Measurements from ENCODE around the gene RAC3.

RAC3 gene

DNA sequence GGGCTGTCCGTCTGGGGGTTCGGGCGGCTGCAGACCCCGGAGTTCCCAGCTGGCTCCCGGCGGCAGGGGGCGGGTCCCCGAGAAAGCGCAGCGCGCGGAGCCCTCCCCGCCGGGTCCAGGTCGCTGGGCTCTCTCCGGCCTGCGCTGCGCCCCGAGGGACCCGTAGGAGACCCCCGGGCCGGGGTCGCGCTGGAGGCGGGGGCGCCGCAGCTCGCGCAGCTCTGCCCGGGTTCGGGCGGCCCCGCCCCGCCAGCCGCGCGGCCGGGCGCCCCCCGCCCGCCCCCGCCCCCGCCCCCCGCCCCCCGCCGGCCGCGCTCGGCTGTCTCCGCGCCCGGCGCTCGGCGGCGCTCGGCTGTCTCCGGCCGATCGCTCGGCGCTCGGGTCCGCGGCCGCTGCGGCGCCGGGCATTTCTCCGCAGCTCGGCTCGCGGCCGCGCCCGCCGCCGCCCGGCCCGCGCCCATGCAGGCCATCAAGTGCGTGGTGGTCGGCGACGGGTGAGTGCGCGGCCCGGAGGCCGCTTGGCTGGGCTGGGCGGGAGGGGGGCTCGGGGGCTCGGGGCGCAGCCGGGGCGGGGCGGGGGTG lies at the start of gene RAC3:
Gene RAC3, plus strand, starts transcription at position 376 of the 582 bp plus-strand sequence. Its CDS starts 84 bp downstream, at position 460.
- WGBS (ENCODE audit: insufficient coverage, insufficient read length): no CpG with 5 or more reads among the region's 96 CpGs
- Histone ChIP-seq H3K27ac (ENCODE audit: low read length) (no peak within 1 kb of the TSS), H3K36me3 (ENCODE audit: control insufficient read depth, insufficient read depth, low read length) (peaks cover 2% of the 10 kb centered on the region; the same call in 1 of the 2 replicates), H3K4me3 (ENCODE audit: low read length) (peak within 1 kb of the TSS; percentile 65), H3K4me1 (ENCODE audit: control insufficient read depth, insufficient read depth, low read length) (peaks cover 5% of the 10 kb centered on the region; the same call in 1 of the 2 replicates), H3K9me3 (ENCODE audit: control insufficient read depth, insufficient read depth, low read length) (no peaks in the 10 kb centered on the region), H3K27me3 (ENCODE audit: control insufficient read depth, insufficient read depth, low read length) (no peaks in the 10 kb centered on the region)
- DNase-seq (ENCODE audit: low read depth, low spot score): no peak

DNA sequence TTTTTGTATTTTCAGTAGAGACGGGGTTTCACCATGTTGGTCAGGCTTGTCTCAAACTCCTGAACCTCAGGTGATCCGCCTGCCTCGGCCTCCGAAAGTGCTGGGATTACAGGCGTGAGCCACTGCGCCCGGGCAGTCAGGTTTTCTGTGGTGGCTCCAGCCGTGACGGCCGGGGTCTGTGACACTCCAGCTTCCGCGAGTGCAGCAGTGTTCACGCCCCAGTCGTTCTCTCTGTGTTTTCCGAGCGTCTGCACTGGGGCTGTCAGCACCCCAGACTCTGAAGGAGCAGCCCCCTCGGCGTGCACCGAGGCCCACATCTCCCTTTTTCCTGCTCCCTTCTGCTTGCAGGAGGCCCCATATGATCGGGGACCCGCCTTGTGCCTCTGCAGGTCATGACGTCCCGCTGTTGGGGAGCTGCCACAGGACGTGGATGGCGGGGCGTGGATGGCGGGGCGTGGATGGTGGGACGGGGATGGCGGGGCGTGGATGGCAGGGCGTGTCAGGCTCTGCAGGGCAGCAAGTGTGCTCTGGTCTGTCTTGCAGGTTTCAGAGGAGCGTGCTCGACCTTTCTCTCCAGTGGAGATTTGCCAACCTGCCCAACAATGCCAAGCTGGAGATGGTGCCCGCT lies 48.4 kb upstream of the RAC3 start:
- no peak overlapping the region; the same call in 1 of the 2 replicates for H3K4me3 ChIP-seq (ENCODE audit: low read length)
- H3K36me3 ChIP-seq (ENCODE audit: control insufficient read depth, insufficient read depth, low read length): peaks cover 24% of the 10 kb centered on the region
- H3K4me1 ChIP-seq (ENCODE audit: control insufficient read depth, insufficient read depth, low read length): no peaks in the 10 kb centered on the region
- no peak overlapping the region for H3K27ac ChIP-seq (ENCODE audit: low read length)
- no peaks in the 10 kb centered on the region for H3K9me3 ChIP-seq (ENCODE audit: control insufficient read depth, insufficient read depth, low read length)
- no peaks in the 10 kb centered on the region for H3K27me3 ChIP-seq (ENCODE audit: control insufficient read depth, insufficient read depth, low read length)
- DNase-seq (ENCODE audit: low read depth, low spot score): no peak
- no CpG with 5 or more reads among the region's 35 CpGs for WGBS (ENCODE audit: insufficient coverage, insufficient read length)

DNA sequence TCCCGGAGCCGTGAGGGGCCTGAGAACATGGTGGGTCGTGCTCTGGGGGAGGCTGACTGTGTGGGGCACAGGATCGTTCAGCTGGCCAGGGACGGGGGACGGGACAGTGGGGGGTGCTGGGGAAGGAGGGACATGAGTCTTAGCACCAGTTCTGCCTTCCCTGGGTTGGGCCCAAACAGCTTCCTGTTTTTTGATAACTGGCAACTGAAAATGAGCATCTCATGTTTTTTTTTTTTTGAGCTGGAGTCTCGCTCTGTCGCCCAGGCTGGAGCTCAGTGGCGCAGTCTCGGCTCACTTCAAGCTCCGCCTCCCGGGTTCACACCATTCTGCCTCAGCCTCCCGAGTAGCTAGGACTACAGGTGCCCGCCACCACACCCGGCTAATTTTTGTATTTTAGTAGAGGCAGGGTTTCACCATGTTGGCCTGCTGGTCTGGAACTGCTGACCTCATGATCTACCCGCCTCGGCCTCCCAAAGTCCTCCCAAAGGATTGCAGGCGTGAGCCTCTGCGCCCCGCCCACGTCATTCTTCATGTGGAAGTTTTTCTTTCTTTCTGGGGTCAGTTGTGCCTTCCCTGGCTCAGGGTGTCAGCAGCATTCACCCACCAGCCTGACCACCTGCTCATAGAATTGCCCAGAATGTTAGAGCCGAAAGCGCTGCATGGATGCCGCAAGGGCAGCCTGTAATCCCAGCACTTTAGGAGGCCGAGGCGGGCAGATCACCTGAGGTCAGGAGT lies 47.7 kb upstream of the RAC3 start:
- no CpG with 5 or more reads among the region's 26 CpGs for WGBS (ENCODE audit: insufficient coverage, insufficient read length)
- Histone ChIP-seq H3K4me3 (ENCODE audit: low read length) (no peak overlapping the region; the same call in 1 of the 2 replicates), H3K27me3 (ENCODE audit: control insufficient read depth, insufficient read depth, low read length) (no peaks in the 10 kb centered on the region), H3K36me3 (ENCODE audit: control insufficient read depth, insufficient read depth, low read length) (peaks cover 24% of the 10 kb centered on the region), H3K9me3 (ENCODE audit: control insufficient read depth, insufficient read depth, low read length) (no peaks in the 10 kb centered on the region), H3K27ac (ENCODE audit: low read length) (no peak overlapping the region), H3K4me1 (ENCODE audit: control insufficient read depth, insufficient read depth, low read length) (no peaks in the 10 kb centered on the region)
- no peak for DNase-seq (ENCODE audit: low read depth, low spot score)

DNA sequence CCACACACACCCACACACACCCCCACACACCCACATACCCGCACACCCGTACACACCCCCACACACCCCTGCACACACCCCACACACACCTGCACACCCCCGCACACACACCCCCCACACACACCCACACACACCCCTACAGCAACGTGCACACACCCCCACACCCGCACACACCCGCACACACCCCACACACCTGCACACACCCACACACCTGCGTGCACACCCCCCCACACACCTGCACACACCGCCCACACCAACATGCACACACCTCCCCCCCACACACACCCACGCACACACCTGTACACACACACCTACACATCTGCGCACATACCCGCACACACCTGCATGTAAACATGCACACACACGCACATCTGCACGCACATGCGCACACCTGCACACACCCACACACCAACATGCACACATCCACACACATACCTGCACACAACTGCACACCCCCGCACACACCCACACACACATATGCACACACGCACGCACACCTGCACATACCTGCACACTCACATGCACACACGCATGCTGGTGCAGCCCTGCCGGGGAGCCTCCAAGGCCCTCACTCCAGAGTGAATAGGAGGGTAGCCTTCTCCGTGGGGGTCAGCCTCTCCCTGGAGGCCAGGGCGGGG lies 46.6 kb upstream of the RAC3 start:
- no peaks in the 10 kb centered on the region for H3K9me3 ChIP-seq (ENCODE audit: control insufficient read depth, insufficient read depth, low read length)
- no peak for DNase-seq (ENCODE audit: low read depth, low spot score)
- no peaks in the 10 kb centered on the region for H3K4me1 ChIP-seq (ENCODE audit: control insufficient read depth, insufficient read depth, low read length)
- H3K4me3 ChIP-seq (ENCODE audit: low read length): no peak overlapping the region
- H3K27ac ChIP-seq (ENCODE audit: low read length): no peak overlapping the region
- H3K27me3 ChIP-seq (ENCODE audit: control insufficient read depth, insufficient read depth, low read length): no peaks in the 10 kb centered on the region
- peaks cover 26% of the 10 kb centered on the region for H3K36me3 ChIP-seq (ENCODE audit: control insufficient read depth, insufficient read depth, low read length)
- 100% methylated on average over 11 of the region's 21 CpGs for WGBS (ENCODE audit: insufficient coverage, insufficient read length)

DNA sequence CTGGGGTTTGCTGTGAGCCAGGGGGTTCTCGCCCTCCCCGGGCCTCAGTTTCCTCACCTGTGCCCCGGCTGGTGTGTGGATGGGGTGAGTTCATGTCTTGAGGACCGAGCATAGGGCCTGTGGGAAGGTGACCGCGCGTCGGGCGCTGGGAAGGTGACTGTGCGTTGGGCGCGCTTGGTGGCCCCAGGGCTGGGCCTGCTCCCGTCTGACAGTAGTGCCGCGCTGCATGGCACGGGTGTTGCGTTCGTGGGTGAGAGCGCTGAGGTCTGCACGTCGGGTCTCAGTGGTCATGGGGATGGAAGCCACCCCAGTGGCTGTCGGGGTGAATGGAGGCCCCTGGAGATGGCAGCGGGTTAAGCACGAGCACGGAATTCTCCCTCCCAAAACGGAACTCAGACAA lies 44.9 kb upstream of the RAC3 start:
- H3K9me3 ChIP-seq (ENCODE audit: control insufficient read depth, insufficient read depth, low read length): no peaks in the 10 kb centered on the region
- H3K36me3 ChIP-seq (ENCODE audit: control insufficient read depth, insufficient read depth, low read length): peaks cover 24% of the 10 kb centered on the region
- H3K4me3 ChIP-seq (ENCODE audit: low read length): no peak overlapping the region
- no peak for DNase-seq (ENCODE audit: low read depth, low spot score)
- no peak overlapping the region for H3K27ac ChIP-seq (ENCODE audit: low read length)
- H3K27me3 ChIP-seq (ENCODE audit: control insufficient read depth, insufficient read depth, low read length): no peaks in the 10 kb centered on the region
- peaks cover 4% of the 10 kb centered on the region for H3K4me1 ChIP-seq (ENCODE audit: control insufficient read depth, insufficient read depth, low read length)
- no CpG with 5 or more reads among the region's 26 CpGs for WGBS (ENCODE audit: insufficient coverage, insufficient read length)

DNA sequence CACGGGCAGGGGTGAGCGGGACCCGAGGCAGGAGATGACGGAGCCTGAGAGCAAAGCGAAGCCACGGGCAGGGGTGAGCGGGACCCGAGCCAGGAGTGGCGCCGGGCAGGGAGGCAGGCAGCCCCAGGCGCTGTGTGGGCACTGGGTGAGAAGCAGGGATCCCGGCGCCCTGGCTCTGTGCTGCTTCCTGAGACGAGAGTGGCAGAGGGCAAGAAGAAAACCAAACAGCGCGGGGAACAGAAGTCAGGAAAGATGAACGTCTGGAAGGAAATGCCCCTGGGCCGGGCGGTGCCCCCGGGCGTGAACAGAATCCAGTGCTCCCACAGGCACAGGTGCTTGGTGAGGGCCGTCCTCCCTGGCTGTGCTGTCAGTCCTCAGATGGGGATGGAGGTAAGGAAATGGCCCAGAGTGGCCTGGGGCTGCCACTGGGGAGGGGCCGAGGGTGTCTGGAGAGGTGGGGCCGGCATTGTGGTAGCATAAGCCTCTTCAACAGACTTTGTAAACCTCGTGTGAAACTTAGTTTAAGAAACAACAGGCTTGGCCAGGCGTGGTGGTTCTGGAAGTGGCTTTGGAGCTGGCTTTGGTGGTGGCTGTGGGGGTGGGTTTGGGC lies 44.2 kb upstream of the RAC3 start:
- Histone ChIP-seq H3K27me3 (ENCODE audit: control insufficient read depth, insufficient read depth, low read length) (no peaks in the 10 kb centered on the region), H3K4me1 (ENCODE audit: control insufficient read depth, insufficient read depth, low read length) (peaks cover 8% of the 10 kb centered on the region), H3K27ac (ENCODE audit: low read length) (no peak overlapping the region), H3K36me3 (ENCODE audit: control insufficient read depth, insufficient read depth, low read length) (peaks cover 24% of the 10 kb centered on the region), H3K4me3 (ENCODE audit: low read length) (no peak overlapping the region), H3K9me3 (ENCODE audit: control insufficient read depth, insufficient read depth, low read length) (no peaks in the 10 kb centered on the region)
- no CpG with 5 or more reads among the region's 26 CpGs for WGBS (ENCODE audit: insufficient coverage, insufficient read length)
- DNase-seq (ENCODE audit: low read depth, low spot score): no peak

DNA sequence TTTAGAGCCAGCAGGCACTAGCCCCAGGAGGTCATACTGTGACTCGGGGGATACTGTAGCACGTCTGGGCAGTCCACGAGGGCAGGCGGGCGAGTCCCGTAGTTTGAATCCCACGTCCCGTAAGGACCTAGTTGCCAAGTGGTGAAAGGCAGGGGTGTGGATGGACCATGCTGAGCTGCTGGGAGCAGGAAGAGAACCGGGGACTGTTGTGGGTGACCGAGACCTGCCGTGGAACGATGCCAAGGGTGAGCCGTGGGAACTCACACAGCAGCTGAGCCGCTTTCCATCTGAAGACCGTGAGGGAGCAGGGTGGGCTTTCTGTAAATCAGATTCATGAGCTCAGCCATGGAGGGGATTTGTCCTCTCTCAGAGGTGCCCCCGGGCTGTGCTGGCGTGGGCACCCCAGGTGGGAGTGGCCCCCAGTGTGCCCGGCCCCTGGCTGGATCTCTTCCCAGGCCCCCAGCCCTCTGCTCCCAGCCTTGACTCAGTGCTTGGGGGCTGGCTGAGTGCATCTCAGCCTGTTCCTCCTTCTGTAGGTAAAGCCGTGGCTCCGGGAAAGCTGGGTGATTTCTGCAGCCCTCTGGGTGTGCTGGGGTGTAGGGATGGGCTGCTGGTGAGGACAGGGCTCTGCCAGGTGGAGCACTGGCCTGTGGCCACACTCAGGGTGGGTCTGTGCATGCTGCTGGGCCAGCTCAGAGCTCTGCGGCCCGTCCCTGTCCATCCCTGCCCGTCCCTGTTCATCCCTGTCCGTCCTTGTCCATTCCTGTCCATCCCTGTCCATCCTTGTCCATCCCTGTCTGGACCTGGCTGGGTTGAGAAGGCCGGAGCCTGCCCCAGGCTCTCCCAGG lies 40.4 kb upstream of the RAC3 start:
- H3K4me3 ChIP-seq (ENCODE audit: low read length): no peak overlapping the region
- no peaks in the 10 kb centered on the region for H3K27me3 ChIP-seq (ENCODE audit: control insufficient read depth, insufficient read depth, low read length)
- WGBS (ENCODE audit: insufficient coverage, insufficient read length): no CpG with 5 or more reads among the region's 25 CpGs
- H3K4me1 ChIP-seq (ENCODE audit: control insufficient read depth, insufficient read depth, low read length): peaks cover 13% of the 10 kb centered on the region
- no peaks in the 10 kb centered on the region for H3K9me3 ChIP-seq (ENCODE audit: control insufficient read depth, insufficient read depth, low read length)
- no peak for DNase-seq (ENCODE audit: low read depth, low spot score)
- H3K27ac ChIP-seq (ENCODE audit: low read length): no peak overlapping the region
- peaks cover 7% of the 10 kb centered on the region; the same call in 1 of the 2 replicates for H3K36me3 ChIP-seq (ENCODE audit: control insufficient read depth, insufficient read depth, low read length)

DNA sequence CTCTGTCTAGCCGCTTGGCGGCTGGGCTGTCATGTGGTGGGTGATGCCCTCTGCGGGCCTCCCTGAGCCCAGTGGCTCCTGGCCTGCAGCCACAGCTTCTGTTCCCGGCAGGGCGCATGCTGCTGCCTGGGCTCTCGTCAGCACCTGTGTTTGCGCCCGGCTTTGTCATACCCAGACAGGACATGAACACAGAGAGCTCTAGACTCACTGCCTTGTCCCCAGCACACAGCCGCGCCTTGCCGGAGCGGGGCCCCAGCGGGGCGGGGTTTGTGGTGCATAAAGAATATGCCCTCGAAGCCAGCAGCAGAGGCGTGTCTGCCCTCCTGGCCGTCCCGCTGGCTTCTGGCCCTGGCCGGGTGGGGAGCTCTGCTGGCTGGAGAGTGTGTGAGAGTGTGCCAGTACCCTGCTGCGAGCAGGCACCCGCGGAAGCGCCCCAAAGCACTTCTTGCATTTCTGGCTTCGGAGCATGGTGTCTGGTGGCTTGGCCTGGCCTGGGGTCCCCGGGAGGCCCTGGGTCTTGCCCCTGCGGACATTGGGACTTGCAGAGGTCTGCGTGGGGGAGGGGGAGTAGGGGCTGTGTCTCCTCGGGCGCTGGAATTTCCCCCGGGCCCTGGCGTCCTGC lies 39.7 kb upstream of the RAC3 start:
- Histone ChIP-seq H3K4me3 (ENCODE audit: low read length) (no peak overlapping the region), H3K36me3 (ENCODE audit: control insufficient read depth, insufficient read depth, low read length) (peaks cover 7% of the 10 kb centered on the region; the same call in 1 of the 2 replicates), H3K4me1 (ENCODE audit: control insufficient read depth, insufficient read depth, low read length) (peaks cover 13% of the 10 kb centered on the region), H3K27ac (ENCODE audit: low read length) (no peak overlapping the region), H3K27me3 (ENCODE audit: control insufficient read depth, insufficient read depth, low read length) (no peaks in the 10 kb centered on the region), H3K9me3 (ENCODE audit: control insufficient read depth, insufficient read depth, low read length) (no peaks in the 10 kb centered on the region)
- DNase-seq (ENCODE audit: low read depth, low spot score): no peak
- no CpG with 5 or more reads among the region's 31 CpGs for WGBS (ENCODE audit: insufficient coverage, insufficient read length)

DNA sequence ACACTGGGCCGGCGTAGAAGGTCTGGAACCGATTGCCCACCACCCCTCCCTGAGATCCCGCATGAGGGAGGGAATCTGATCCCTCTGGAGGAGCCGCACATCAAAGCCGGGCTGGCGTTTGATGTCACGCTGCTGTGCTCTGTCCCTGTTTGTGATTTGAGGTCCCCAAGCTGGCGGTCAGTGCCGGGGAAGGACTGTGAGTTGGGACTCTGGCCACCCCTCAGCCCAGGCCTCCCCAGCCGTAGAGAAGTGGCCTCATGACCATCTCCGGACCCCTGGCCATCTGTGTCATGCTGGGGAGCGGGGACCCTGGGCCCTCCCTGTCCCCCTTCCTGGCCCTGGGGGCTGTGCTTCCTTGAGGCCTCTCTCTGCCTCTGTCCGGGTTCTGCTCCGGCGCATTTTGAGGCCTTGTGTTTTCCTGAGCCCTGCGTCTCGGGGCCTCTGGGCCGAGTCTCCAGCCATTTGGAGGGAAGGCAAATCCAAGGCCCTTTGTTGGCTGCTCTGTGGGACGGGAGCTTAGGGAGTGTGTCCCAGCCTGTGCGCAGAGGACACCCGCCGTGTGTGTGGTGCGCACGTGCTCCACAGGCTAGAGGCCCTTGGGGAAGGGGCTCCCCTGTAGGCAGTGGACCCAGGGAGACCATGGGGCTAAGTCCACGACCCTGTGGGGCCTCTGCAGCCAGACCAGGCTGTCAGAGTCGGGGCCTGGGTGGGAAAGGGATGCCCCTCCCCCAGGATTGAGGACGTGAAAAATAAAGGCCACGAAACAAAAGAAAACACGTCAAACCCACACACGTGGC lies 39.0 kb upstream of the RAC3 start:
- H3K36me3 ChIP-seq (ENCODE audit: control insufficient read depth, insufficient read depth, low read length): 0 out of 2 replicates have a peak, but pooled peaks cover 4% of the 10 kb centered on the region
- H3K4me3 ChIP-seq (ENCODE audit: low read length): no peak overlapping the region
- no peaks in the 10 kb centered on the region for H3K27me3 ChIP-seq (ENCODE audit: control insufficient read depth, insufficient read depth, low read length)
- no CpG with 5 or more reads among the region's 31 CpGs for WGBS (ENCODE audit: insufficient coverage, insufficient read length)
- no peak for DNase-seq (ENCODE audit: low read depth, low spot score)
- no peak overlapping the region for H3K27ac ChIP-seq (ENCODE audit: low read length)
- H3K9me3 ChIP-seq (ENCODE audit: control insufficient read depth, insufficient read depth, low read length): no peaks in the 10 kb centered on the region
- H3K4me1 ChIP-seq (ENCODE audit: control insufficient read depth, insufficient read depth, low read length): peaks cover 13% of the 10 kb centered on the region

All from iPS DF 6.9 (cell line).